Right lung (tissue), 10 donors: ENCODE data around the gene MPDZ. TPM values are rescaled to one million over a fixed set of nuclear protein-coding genes. Genes with fewer than 3 reads are reported as not detected.

Experiments used
- DNase-seq, 2 donors: peaks; one replicate each; pipeline ENCODE4 v3.0.0-alpha.2; 2013
- long read RNA-seq, 8 donors: transcript quantifications; one replicate each; lab custom pipeline, GENCODE V29; 2026
- polyA plus RNA-seq, 5 donors: library from polyadenylated mRNA; unstranded; fragments of 120-200 nt; gene quantifications; one replicate each; pipeline versions ENCODE4 v1.2.1 to v1.2.3, GENCODE V29; 2013; ENCODE audit warnings: inconsistent platforms in 1 of 5, low replicate concordance in 1 of 5; ENCODE audit not compliant: insufficient read length in 5 of 5, insufficient read depth in 1 of 5

Gene MPDZ
- 10 to 100 TPM; 59.8 to 78.7 (median 68.6) TPM for polyA plus RNA-seq
- long read RNA-seq, donor 1 = 0 reads
- long read RNA-seq, donor 2 = 0 reads
- long read RNA-seq, donor 3 = 0 reads
- long read RNA-seq, donor 4, partial matches to known transcripts = 5 of 5 reads
- long read RNA-seq, donor 4, other reads (novel, unspliced or antisense) = 0 of 5 reads
- long read RNA-seq, donor 5, full-length matches to known transcripts = 1 of 6 reads
- long read RNA-seq, donor 5, partial matches to known transcripts = 5 of 6 reads
- long read RNA-seq, donor 5, other reads (novel, unspliced or antisense) = 0 of 6 reads
- long read RNA-seq, donor 6, partial matches to known transcripts = 19 of 19 reads
- long read RNA-seq, donor 6, other reads (novel, unspliced or antisense) = 0 of 19 reads
- long read RNA-seq, donor 7, partial matches to known transcripts = 8 of 8 reads
- long read RNA-seq, donor 7, other reads (novel, unspliced or antisense) = 0 of 8 reads
- long read RNA-seq, donor 8 = 0 reads

- peak; percentile 86 to 87 for DNase-seq
Measured at GRCh38 chr9:13279284-13280141, at the start of gene MPDZ. Gene MPDZ, minus strand, starts transcription at chr9:13279692. Its CDS starts 29,377 bp downstream, at chr9:13250315.

GRCh38 chr9:13324988-13325387, 45.5 kb upstream of the MPDZ start:
- DNase-seq = no peak

GRCh38 chr9:13322828-13323550, 43.5 kb upstream of the MPDZ start:
- DNase-seq = no peak

GRCh38 chr9:13318027-13318426, 38.5 kb upstream of the MPDZ start:
- no peak for DNase-seq

GRCh38 chr9:13296972-13297371, 17.5 kb upstream of the MPDZ start:
- DNase-seq = no peak

- no peak for DNase-seq
Measured at GRCh38 chr9:13295556-13295955, 16.1 kb upstream of the MPDZ start.

GRCh38 chr9:13292782-13293181, 13.3 kb upstream of the MPDZ start:
- DNase-seq = no peak

GRCh38 chr9:13292158-13292557, 12.7 kb upstream of the MPDZ start:
- no peak for DNase-seq

GRCh38 chr9:13291718-13292117, 12.2 kb upstream of the MPDZ start:
- DNase-seq = no peak

GRCh38 chr9:13284011-13284410, 4.5 kb upstream of the MPDZ start:
- DNase-seq = no peak

- DNase-seq = no peak
Measured at GRCh38 chr9:13282998-13283397, 3.5 kb upstream of the MPDZ start.

- no peak for DNase-seq
Measured at GRCh38 chr9:13281356-13282016, 2.0 kb upstream of the MPDZ start.

GRCh38 chr9:13278368-13279246, 885 bp downstream of the MPDZ start:
- peak; percentile 72 to 74 for DNase-seq

GRCh38 chr9:13278023-13278367, 1.5 kb downstream of the MPDZ start:
- DNase-seq = no peak

GRCh38 chr9:13274886-13275641, 4.4 kb downstream of the MPDZ start:
- DNase-seq = no peak

GRCh38 chr9:13270734-13271133, 8.8 kb downstream of the MPDZ start:
- DNase-seq = no peak

- no peak for DNase-seq
Measured at GRCh38 chr9:13269589-13270452, 9.7 kb downstream of the MPDZ start.

GRCh38 chr9:13268469-13268868, 11.0 kb downstream of the MPDZ start:
- no peak for DNase-seq

GRCh38 chr9:13267743-13268142, 11.7 kb downstream of the MPDZ start:
- DNase-seq = no peak
